GM19467 (cell line): Measurements from ENCODE around the gene ST8SIA4.

Experiments used
- ATAC-seq: cut with Tn5 transposase; IDR thresholded peaks from one replicate; pipeline ENCODE4 v1.9.1; 2021; ENCODE audit warnings: mild to moderate bottlenecking, moderate library complexity; ENCODE audit not compliant: unreplicated experiment

Gene ST8SIA4

DNA sequence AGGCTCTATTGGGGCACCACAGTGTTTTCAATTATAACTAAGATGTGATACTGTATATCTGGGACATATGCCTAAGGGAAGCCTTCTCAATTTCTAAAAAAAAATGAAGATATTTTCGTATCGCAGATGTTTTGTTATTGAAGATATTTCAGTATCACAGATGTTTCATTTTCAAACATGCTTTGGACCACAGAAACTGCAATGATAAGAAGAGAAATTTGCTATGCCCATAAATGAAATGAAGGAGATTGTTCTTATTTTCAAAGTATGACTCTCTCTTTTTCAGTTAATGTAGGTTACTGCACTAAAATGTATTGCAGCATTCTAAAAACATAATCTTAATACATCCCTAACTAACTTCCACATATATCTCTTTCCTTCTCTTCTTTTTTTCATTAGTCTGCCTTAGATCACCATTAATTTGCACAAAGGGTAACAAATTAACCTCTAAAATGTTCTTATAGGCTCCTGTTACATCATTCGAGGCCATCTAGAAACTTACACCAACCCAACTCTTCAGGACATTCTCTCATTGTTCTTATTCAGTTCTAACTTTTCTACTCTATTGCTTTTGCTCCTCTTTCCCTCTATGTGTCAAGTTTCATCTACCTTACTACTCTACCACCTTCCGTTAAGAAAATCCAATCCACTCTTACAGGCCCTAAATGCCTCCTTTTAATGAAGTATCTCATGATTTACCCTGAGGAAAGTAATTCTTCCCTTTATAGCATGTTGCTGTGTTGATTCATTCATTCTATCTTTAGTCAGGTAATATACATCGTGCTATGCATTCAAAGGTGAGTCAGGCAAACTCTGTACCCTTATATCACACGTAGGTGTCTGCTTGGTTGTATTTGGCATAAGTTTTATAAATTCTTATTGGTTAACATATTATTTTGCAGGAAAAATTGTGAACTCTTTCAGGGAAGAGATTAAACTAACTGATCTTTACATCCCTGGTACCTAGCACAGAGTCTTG is 70.5 kb downstream of the ST8SIA4 start:
- no peak for ATAC-seq

DNA sequence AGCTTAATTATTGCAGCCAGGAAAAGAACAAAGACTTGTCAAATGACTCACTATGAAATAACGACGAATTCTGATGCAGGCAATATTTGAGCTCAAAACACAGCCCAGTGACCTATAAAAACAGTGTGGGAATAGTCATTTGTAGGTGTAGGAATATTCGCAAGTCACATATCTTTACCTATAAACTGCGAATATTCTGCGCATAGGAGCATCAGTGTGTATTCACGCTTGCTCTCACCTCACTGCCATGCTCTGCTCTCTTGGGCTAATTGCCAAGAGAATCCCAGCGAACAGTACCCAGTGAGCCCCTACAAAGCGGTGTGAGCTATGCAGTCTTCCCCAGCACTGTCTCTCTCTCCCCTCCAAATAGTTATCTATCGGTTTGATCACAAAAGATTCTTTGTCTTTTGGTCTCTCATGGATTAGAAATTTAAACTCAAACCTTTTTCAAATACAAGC is 74.2 kb downstream of the ST8SIA4 start:
- ATAC-seq: no peak

DNA sequence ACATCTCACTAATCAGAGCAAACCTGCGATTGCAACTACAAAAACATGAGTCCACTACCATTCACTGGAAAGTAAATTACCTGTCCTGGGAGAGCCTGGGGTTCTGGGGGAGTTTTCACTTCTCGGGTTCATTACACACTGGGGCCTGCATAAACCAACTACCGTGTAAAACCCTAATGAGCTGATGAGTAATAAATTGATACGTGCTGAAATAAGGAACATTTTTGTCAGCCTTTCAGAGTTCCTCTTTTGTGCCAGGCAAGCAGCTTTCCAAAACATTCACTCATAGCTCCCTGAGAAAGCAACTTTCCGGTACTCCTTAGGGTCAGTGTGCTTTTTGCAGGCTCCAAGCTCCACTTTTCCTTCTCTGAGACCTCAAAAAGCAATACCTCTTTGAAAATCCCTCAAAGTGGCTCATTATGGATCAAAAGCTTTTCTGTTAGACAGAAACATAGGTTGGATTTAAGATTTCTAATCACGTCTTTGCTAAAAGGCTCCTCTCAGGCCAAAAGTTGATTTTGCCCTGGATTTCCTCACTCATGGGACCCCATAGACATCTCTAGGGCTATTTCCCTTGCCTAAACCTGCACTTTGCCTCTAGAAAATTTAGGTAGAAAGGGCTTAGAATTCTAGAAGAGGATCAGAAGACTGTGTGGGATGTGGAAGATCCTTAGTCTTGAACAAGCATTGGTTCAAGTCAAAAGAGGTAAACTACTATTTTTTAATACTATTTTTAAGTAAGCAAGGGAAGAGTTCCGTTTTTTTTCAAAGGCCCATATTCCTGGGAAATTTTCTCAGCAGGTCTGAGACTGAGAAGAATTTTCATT is 74.8 kb downstream of the ST8SIA4 start:
- ATAC-seq: peak; percentile 72

DNA sequence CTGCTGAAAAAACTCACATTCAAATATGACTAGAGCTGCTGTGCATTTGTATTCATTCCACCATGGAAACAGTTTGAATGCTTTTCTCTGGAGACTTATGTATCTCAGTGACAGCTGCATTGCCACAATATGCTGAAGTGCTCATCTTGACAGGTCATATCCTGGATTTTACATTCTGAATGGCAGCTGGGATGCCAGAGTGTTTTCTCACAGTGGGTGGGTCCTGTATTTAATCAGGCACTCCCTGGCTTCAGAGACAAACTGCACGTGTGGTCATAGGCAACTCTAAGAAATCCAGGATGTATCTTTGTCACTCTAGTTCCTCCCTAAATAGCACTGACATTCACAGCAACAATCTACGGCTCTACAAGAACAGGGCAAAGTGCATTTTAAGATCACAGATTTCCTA is 75.6 kb downstream of the ST8SIA4 start:
- peak; percentile 10 for ATAC-seq

DNA sequence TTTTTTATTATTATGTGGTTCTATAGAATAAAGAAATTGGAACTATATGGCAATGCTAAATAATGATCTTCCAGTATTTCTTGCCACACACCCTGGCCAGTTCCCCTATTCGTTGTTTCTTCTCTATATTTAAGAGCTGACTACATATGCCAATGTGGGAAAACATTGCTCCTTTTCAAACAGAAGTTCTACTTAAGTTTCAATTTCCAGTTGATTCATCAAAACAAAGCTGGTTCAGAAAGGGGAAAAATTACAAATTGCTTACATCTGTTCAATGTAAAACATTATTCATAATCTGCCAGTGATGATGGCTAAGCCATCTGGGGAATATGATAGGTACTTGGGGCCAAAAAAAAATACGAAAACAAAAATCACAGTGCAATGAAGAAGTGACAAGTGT is 76.9 kb downstream of the ST8SIA4 start:
- no peak for ATAC-seq

DNA sequence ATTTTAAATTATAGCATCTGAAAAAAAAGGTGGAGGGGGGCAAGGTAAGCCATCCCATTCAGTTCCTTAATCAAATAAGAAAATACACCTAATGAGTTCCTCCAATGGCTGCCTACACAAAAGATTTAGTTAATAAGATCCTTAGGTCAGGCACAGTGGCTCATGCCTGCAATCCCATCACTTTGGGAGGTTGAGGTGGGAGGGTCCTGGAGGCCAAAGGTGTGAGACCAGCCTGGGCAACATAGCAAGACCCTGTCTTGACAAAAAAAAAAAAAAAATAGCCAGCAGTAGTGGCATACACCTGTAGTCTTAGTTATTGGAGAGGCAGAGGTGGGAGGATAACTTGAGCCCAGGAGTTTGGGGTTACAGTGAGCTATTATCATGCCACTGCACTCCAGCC is 78.4 kb downstream of the ST8SIA4 start:
- no peak for ATAC-seq

DNA sequence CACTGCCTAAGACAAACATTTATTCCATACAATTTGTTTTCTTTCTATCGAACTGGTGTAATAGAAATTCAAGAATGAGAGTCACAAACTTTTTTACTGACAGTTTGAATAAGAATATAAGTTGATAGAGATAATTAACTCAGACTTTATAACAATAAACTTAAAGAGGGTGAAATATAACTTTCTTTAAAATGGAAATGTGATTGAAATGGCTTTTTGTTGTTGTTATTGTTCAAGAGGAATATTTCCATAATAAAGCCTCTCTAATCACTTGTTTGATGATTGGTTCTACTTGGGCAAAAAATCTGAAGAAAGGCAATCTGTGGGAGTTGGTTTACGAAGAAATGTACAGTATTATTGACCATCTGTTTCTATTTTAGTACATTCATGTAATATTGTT is 79.3 kb downstream of the ST8SIA4 start:
- ATAC-seq: no peak

DNA sequence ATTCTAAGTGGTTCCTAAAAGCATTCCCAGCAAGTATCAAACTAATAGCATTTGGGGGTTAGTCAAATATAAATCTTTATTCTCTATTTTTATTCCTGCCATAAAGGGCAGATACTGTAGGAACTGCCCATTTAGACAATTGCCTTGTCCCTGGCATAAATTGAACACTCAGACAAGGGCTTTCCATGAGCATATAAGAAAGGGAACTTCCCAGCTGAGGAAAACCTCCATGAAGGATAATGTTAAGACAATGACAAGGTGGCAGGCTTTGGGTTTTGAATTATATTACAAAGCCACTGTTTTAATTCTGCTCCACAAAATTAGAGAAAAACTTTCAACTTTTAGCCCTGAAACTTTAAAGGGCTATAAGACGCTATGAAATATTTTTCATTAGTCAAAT is 81.3 kb downstream of the ST8SIA4 start:
- no peak for ATAC-seq

DNA sequence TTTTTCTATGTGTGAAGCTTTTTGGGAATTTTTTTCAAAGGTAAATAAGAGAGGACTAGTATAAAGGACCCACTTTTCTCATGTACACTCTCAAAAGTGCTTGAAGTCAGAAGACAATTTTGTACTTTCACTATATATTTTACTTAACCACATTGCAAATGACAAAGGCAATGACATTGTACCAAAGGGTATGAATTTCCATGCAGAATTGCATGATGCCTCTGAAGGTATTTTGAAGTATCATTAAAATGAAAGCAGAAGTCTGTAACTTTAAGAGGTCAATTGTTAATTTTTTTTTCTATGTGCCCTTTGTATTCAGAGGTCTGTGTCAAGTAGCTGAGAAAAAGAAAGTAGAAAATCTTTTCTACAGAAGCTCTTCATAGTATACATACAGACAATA is 84.7 kb downstream of the ST8SIA4 start:
- ATAC-seq: no peak

DNA sequence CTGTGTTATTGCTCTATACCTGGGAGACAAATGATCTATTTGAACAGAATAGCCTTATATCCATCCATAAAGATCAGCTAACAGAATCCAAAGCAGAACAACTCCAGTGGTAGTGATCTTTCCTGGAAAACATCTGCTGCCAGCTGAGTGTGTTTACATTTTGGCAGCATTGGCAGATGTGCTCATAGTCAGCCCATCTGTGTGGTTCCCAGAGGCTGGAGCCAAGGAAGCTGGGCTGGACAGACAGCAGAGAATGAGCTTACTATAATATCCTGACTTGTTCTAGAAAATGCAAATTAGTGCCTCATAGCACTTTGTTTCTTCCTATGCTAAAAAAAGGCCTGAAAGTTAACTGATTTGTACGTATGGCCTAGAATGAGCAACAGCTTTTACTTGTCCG is 99.7 kb downstream of the ST8SIA4 start:
- no peak for ATAC-seq

DNA sequence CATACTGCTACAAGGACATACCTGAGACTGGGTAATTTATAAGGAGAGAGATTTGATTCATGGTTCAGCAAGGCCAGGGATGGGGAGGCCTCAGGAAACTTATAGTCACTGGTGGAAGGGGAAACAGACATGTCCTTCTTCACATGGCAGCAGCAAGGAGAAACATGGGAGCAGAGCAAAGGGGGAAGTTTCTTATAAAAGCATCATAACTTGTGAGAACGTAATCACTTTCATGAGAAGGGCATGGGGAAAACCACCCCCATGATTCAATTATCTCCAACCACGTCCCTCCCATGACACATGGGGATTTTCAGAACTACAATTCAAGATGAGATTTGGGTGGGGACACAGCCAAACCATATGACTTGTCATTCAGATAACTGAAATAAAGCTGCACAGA is 100.9 kb downstream of the ST8SIA4 start:
- no peak for ATAC-seq

DNA sequence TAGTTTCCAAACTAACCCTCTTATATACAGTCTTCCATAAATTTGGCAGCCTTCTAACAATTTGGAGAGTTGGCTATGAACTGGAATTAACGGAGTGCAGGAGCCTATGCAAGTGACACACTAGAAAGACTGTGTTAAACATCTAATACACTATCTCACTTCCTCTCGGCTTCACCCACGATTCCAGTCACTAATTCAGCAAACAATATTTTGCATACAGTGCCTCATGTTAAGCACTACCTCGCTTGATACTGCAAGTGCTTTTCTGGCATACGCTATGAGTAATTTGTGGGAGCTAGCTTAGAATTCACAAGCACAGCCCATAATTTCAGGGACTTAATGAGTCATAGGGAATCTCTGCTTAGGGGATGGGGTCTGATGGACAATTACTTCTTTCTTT is 102.5 kb downstream of the ST8SIA4 start:
- no peak for ATAC-seq

DNA sequence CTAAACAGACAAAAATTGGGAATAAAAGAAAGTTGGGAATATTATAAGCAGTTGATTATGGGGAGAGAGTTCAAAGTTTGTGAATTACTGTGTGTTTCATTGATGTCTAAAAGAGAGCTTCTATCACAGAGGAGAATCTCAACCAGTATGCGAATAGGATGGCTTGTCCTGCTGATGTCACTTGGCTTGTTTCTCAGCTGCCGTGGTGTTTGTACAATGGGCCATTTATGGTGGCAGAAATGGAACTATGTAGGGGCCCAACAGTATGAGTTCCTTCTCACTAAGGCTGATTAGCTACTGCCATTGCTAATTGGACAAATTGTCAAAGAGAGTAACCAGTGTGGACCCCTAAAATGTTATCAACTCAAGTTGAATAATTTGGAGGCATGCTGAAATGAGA is 103.9 kb downstream of the ST8SIA4 start:
- no peak for ATAC-seq

DNA sequence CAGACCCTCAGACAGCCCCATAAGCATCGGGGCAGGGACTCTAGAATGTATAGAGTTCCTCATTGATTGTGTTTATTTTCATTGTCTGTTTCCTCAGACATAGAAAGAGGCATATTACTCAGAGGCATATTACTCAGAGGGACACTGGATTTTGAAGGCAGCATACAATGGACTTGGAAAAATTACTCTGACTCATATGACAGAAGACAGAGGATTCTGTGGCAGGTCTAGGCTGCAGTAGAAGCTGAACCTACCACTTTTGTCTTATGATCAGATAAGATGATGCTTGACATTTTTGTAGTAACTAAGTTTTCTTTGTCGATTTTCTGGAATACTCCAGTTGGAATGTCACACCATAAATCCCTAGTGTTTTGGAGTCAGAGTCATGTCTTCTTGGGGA is 105.2 kb downstream of the ST8SIA4 start:
- ATAC-seq: no peak

DNA sequence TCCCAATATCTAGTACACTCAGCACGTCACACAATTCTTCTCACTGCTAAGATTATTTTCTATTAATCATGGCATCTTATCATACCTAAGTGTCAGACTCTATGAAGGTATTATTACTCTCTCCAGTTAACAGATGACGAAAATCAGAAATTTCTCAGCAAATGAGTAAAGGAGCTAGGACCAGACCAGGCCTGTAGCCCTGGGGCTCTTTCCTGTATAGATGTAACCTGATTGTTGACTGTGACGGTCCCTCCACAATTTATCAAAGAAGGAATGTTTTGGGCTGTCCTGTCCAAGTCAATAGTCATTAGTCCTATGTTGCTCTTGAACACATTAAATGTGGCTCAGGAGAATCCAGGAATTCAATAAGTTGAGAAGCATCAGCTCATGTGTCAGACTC is 106.2 kb downstream of the ST8SIA4 start:
- ATAC-seq: no peak

DNA sequence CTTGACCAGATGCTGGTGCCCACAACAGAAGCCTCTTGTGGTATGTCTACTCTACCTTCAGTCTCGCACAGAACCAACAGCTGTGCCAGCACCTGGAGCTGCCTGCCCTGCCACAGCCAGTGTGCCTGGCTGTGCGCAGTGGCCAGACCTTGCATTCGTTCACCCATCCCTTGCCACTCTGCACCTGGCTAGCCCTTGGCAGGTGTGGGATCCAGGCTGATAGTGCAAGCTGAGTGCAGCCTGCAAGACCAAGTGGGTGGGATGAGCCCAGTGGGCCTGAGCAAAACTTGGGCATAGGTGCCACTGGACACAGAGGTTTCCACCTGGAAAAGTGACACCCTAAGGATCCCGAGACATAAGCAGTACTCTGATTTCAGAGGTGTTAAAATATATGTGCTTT is 108.2 kb downstream of the ST8SIA4 start:
- ATAC-seq: no peak

DNA sequence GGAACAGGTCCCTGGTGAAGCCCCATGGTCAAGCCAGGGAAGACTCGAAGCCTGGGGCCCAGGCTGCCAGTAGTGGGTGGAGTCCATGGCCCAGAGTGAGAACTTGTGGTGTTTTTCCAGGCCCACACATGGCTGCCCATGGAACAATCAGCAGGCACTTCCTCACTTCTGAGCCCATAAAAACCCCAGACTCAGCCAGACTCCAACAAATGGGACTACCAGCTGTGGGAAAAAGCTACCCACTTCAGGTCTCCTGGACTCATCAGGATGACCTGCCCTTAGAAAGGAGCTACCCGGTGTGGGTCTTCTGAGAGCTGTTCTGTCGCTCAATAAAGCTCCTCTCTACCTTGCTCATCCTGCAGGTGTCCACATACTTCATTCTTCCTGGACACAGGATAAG is 108.9 kb downstream of the ST8SIA4 start:
- no peak for ATAC-seq

DNA sequence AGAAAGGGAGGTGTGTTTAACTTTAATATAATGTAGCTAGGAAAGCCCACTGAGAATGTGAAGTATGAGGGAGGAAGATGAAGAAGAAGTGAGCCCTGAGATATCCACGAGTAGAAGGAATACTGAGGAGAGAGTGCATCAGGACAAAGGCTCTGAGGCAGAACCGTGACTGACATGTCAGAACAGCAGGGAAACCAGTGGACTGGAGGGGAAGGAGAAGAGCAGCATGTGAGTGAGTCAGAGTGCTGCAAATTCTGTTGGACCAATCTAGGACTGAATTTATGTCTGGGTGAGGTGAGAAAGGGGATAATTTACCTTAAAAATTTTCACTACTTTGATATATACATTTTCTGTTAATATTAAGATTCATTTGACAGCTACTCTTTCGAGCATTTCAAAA is 110.3 kb downstream of the ST8SIA4 start:
- ATAC-seq: no peak

DNA sequence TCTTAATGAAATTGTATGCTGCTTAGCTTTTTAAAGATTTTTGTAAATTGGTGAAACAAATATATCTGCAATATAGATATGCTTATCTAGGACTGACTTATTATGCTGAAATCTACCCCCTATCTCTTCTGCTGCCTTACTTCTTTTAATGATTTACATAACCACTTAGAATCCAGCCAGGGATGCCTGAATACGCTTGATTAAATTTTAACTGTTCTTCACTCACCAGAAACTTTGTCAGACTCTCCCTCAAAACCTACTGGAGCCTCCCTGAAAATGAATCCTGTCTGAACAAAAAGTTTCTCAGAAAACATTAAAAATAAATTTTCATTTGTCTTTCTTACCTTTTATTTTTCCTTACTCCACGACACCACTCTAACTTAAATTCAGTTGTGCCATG is 111.7 kb downstream of the ST8SIA4 start:
- no peak for ATAC-seq

DNA sequence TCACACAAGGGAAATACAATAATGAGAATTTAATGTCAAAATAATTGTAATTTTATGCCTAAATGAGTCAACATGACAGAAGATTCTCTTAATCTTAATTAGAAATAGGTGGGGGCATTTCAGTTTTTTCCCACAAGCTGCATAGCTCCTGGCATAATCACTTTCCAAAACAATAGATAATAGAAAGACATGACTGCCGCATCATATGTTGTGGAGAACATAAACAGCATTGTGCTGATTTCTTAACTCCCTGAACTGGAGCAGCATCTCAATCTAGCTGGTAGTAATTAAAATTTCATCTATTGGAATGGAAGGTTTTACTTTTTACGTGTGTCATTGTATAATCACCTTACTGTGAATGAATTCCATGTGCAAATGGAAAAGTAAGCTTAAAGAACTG is 112.1 kb downstream of the ST8SIA4 start:
- no peak for ATAC-seq

DNA sequence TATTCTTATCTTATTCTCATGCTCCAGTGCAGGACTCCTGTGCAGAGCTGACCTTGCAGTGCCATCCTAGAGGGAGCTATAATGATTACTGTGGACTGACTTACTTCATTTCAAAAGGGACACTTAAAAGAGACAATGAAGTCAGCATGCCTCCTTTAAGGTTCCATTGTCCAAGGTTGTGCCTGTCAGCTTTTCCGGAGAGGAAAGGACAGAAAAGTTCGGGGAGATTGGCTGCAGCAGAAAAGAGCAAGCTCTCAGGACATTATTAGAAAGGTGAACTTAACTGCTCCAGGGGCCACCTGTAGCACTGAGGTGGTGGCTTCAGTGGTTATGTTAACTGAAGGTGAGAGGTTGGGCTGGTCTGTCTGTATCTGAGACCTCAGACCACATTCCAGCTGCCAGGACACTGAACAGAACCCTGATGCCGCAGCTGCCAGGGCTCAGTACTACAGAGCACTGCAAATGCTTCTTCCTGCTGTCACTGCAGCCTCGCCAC is 112.9 kb downstream of the ST8SIA4 start:
- peak; percentile 48 for ATAC-seq

DNA sequence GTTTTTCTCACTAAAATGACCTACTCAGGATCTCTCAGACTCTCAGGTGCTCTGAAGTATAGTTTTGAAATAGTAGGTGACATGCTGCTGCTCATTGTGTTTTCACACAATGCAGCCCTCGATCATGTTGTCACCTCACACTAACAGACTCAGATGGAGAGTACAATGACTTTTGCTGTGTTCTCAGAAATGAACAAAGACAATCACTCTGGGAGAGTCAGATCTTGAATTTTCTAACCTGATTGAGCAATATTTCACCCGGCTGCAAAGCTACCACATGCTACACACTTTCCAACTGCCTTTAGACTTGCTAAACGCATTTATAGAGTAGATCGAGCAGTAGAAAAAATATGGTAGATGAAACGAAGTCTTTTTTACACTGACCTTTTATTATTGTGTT is 113.4 kb downstream of the ST8SIA4 start:
- no peak for ATAC-seq
